Osteocyte (in vitro differentiated cells): ENCODE results near the gene CDIPT. TPM values are rescaled to one million over a fixed set of nuclear protein-coding genes. Genes with fewer than 3 reads are reported as not detected.

ENCODE experiments used
- DNase-seq: peaks from one replicate; pipeline ENCODE4 v3.0.0; 2021; ENCODE audit warnings: mixed read lengths; ENCODE audit not compliant: unreplicated experiment; ENCODE audit errors: extremely low spot score
- H3K27ac Mint-ChIP-seq: one replicate; pipeline ENCODE4 v1.8.0; 2021; ENCODE audit warnings: mild to moderate bottlenecking, mixed read lengths; ENCODE audit not compliant: unreplicated experiment
- H3K27me3 Mint-ChIP-seq: one replicate; pipeline ENCODE4 v1.8.0; 2021; ENCODE audit warnings: mixed read lengths; ENCODE audit not compliant: unreplicated experiment
- H3K36me3 Mint-ChIP-seq: one replicate; pipeline ENCODE4 v1.8.0; 2021; ENCODE audit warnings: mixed read lengths; ENCODE audit not compliant: unreplicated experiment
- H3K4me1 Mint-ChIP-seq: one replicate; pipeline ENCODE4 v1.8.0; 2021; ENCODE audit warnings: mixed read lengths; ENCODE audit not compliant: unreplicated experiment
- H3K4me3 Mint-ChIP-seq: one replicate; pipeline ENCODE4 v1.8.0; 2021; ENCODE audit warnings: mild to moderate bottlenecking, moderate library complexity, mixed read lengths; ENCODE audit not compliant: unreplicated experiment
- H3K9me3 Mint-ChIP-seq: one replicate; pipeline ENCODE4 v1.8.0; 2021; ENCODE audit warnings: mixed read lengths; ENCODE audit not compliant: unreplicated experiment
- CTCF ChIP-seq: fragments of 200-600 bp; sonication (generic); IDR thresholded peaks from 2 replicates; pipeline ENCODE4 v1.5.0; 2021; ENCODE audit warnings: antibody characterized with exemption, mild to moderate bottlenecking, moderate library complexity
- total RNA-seq: library from RNA; stranded (reverse); gene quantifications from 2 replicates; pipeline ENCODE4 v1.2.1, GENCODE V29; 2021

CDIPT gene
- total RNA-seq, 1 donor from 2014 or later = 104 TPM

DNA sequence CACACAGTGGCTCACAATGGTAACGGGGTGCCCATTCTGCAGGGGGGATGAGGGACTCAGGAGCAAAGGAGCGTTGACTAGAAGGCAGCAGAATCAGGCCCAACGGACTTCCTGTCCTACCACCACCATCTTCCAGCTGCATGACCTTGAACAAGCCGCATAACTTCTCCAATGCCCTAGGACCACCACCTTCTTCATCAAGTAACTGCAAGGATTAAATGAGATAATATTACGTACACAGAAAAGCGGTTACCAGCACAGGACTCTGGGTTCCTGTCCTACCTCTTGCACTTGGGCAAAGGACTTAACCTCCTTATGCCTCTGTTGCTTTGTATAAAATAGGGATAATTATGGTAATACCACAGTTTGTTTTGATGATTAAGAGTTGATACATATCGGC, 41.9 kb upstream of the CDIPT start:
- Mint-ChIP-seq H3K27ac (no peak overlapping the region), H3K4me1 (peaks cover 5% of the 10 kb centered on the region), H3K4me3 (no peak overlapping the region), H3K27me3 (no peaks in the 10 kb centered on the region), H3K36me3 (peaks cover 1% of the 10 kb centered on the region), H3K9me3 (no peaks in the 10 kb centered on the region)
- no peak for TF ChIP-seq CTCF
- no peak for DNase-seq

DNA sequence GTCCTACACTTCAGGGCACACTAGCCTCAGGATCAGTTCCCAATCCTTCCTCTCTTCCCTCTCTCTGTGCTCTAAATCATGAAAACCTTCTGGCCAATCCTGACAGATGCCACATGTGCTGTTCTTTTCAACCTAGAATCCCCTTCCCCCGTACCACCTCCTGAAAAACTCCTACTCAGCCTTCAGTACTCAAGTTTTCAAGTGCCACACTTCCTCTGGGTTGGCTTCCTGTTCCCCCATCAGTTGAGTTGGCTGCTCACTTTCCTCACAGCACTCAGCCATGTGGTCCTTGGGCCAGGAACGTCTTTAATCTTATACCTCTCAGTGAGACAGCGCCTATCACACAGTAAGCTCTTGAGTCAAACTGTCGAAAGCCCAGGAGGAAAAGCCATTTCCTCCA, 40.6 kb upstream of the CDIPT start:
- H3K27me3 Mint-ChIP-seq = peaks cover 6% of the 10 kb centered on the region
- H3K36me3 Mint-ChIP-seq = peaks cover 1% of the 10 kb centered on the region
- TF ChIP-seq CTCF = no peak
- no peak for DNase-seq
- H3K9me3 Mint-ChIP-seq = no peaks in the 10 kb centered on the region
- H3K4me1 Mint-ChIP-seq = peaks cover 15% of the 10 kb centered on the region
- no peak overlapping the region for H3K27ac Mint-ChIP-seq
- no peak overlapping the region for H3K4me3 Mint-ChIP-seq

DNA sequence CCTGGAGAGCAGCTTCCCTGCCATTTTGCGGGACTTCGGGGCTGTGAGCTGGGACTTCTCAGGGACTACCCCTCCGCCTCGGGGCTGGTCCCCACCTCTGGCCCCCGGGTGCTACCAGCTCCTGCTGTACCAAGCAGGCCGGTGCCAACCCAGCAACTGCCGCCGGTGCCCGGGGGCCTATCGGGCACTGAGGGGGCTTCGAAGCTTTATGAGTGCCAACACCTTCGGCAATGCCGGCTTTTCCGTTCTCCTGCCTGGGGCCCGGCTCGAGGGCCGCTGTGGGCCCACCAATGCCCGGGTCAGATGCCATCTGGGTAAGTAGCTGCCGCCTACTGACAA, 38.5 kb upstream of the CDIPT start:
- H3K4me1 Mint-ChIP-seq = peaks cover 17% of the 10 kb centered on the region
- TF ChIP-seq CTCF = no peak
- H3K36me3 Mint-ChIP-seq = no peaks in the 10 kb centered on the region
- H3K9me3 Mint-ChIP-seq = no peaks in the 10 kb centered on the region
- no peak overlapping the region for H3K4me3 Mint-ChIP-seq
- DNase-seq = no peak
- peaks cover 19% of the 10 kb centered on the region for H3K27me3 Mint-ChIP-seq
- no peak overlapping the region for H3K27ac Mint-ChIP-seq

- Mint-ChIP-seq H3K27me3 (peaks cover 19% of the 10 kb centered on the region), H3K9me3 (no peaks in the 10 kb centered on the region), H3K27ac (no peak overlapping the region), H3K4me1 (peaks cover 17% of the 10 kb centered on the region), H3K4me3 (peak overlapping the region; percentile 86), H3K36me3 (no peaks in the 10 kb centered on the region)
- DNase-seq = no peak
- TF ChIP-seq CTCF = no peak
Observed at GRCh38 chr16:29900888-29901606, 38.0 kb upstream of the CDIPT start.

GRCh38 chr16:29900102-29900887, 37.3 kb upstream of the CDIPT start, which contains the start of gene ASPHD1:
Gene ASPHD1, plus strand, starts transcription at chr16:29900488. Its CDS starts 484 bp downstream, at chr16:29900972.
- H3K4me3 Mint-ChIP-seq = peak within 1 kb of the TSS; percentile 86
- no peak for TF ChIP-seq CTCF
- H3K36me3 Mint-ChIP-seq = no peaks in the 10 kb centered on the region
- peaks cover 17% of the 10 kb centered on the region for H3K4me1 Mint-ChIP-seq
- peaks cover 19% of the 10 kb centered on the region for H3K27me3 Mint-ChIP-seq
- DNase-seq = peak; percentile 91
- H3K9me3 Mint-ChIP-seq = no peaks in the 10 kb centered on the region
- peak within 1 kb of the TSS; percentile 23 for H3K27ac Mint-ChIP-seq
